Left lung (tissue), 10 donors: ENCODE measurements around the gene UBA52. TPM values are rescaled to one million over a fixed set of nuclear protein-coding genes. Genes with fewer than 3 reads are reported as not detected.
"Not testable (repeated sequence)": the region's sequence is repeated elsewhere in the genome, so short reads cannot be mapped to it uniquely, and the experiment has no call there.

Experiments used
- ATAC-seq: fragments of 200-7000 bp; cut with Tn5 transposase; one replicate; pipeline ENCODE4 v1.9.1; 2020; ENCODE audit warnings: moderate library complexity
- DNase-seq, 4 donors: peaks; one replicate each; pipeline ENCODE4 v3.0.0-alpha.2; 2013 to 2020
- H3K27ac ChIP-seq, 2 donors: fragments of 200-600 bp; sonication (generic) in 1 of 2; one replicate each; pipeline versions ENCODE4 v1.5.0 to v1.8.0; 2020 to 2021
- H3K27me3 ChIP-seq, 2 donors: fragments of 200-600 bp; sonication (generic) in 1 of 2; one replicate each; pipeline versions ENCODE4 v1.5.0 to v1.8.0; 2020 to 2021
- H3K36me3 ChIP-seq, 2 donors: fragments of 200-600 bp; sonication (generic) in 1 of 2; one replicate each; pipeline versions ENCODE4 v1.5.0 to v1.8.0; 2020 to 2021
- H3K4me1 ChIP-seq, 2 donors: fragments of 200-600 bp; one replicate each; pipeline ENCODE4 v1.8.0; 2021
- H3K4me3 ChIP-seq, 2 donors: fragments of 200-600 bp; sonication (generic) in 1 of 2; one replicate each; pipeline versions ENCODE4 v1.5.0 to v1.8.0; 2020 to 2021; ENCODE audit warnings: mild to moderate bottlenecking in 1 of 2
- H3K9me3 ChIP-seq, 2 donors: fragments of 200-600 bp; sonication (generic) in 1 of 2; one replicate each; pipeline versions ENCODE4 v1.5.0 to v1.8.0; 2020 to 2021
- CTCF ChIP-seq, 2 donors: fragments of 200-600 bp; sonication (generic) in 1 of 2; IDR thresholded peaks; one replicate each; pipeline versions ENCODE4 v1.5.0 to v1.8.0; 2021; ENCODE audit warnings: antibody characterized with exemption in 2 of 2
- intact Hi-C, 2 donors: fragments of 100-400 bp; cut with DNase I; formaldehyde crosslinking; loops; one replicate each; pipeline versions ENCODE4 v1.11.2 to v1.14.2; 2022
- polyA plus RNA-seq, 6 donors: library from polyadenylated mRNA; unstranded; fragments of 120-200 nt; gene quantifications; one replicate each; pipeline ENCODE4 v1.2.1, GENCODE V29; 2013; ENCODE audit not compliant: insufficient read length in 6 of 6
- total RNA-seq, 2 donors: library from RNA; stranded (reverse); fragmentation: NEBNext Ultra II Directional; extraction: Animal tissue kit (Norgen Biotek cat#: 25700); gene quantifications; one replicate each; pipeline ENCODE4 v1.2.1, GENCODE V29; 2021
- donor health status: DM: no; HTN: yes; CAD: no.
- donor health status: DM: no; HTN: no; CAD: no.

UBA52 gene
- total and polyA plus RNA-seq, 8 donors: 875 to 1,008 (median 931) TPM

GRCh38 chr19:18588611-18589379, 17.1 kb downstream of the UBA52 start, which contains the start of gene REX1BD:
Gene REX1BD (plus strand): TSS chr19:18588798. CDS start chr19:18588802, 4 bp downstream.
- peaks cover 0 to 4% of the 10 kb centered on the region in 2 donors for H3K27me3 ChIP-seq
- H3K4me1 ChIP-seq: peaks cover 9 to 29% of the 10 kb centered on the region in 2 donors
- intact Hi-C loops: no loop called here
- H3K9me3 ChIP-seq: no peaks in the 10 kb centered on the region
- peaks cover 0 to 10% of the 10 kb centered on the region in 2 donors for H3K36me3 ChIP-seq
- TF ChIP-seq CTCF (IDR thresholded peaks at IDR 0.05): peak; percentile 95 to 97
- peak within 1 kb of the TSS; percentile 77 to 79 for H3K4me3 ChIP-seq
- DNase-seq: peak; percentile 90 to 97 (median 92)
- peak; percentile 92 for ATAC-seq
- H3K27ac ChIP-seq: peak within 1 kb of the TSS; percentile 88 to 97

- H3K4me3 ChIP-seq: peak overlapping the region; percentile 77 to 79
- H3K4me1 ChIP-seq: peaks cover 11 to 37% of the 10 kb centered on the region in 2 donors
- intact Hi-C loops: loop anchor here in 1 of 2 donors (10.0 kb wide), 1 partner anchor 85 kb away; no protein-coding TSS in a partner anchor
- peak overlapping the region; percentile 88 to 97 for H3K27ac ChIP-seq
- ATAC-seq (peak; percentile 78), DNase-seq (peak; percentile 60 to 92 (median 66))
- no peaks in the 10 kb centered on the region for H3K9me3 ChIP-seq
- peaks cover 0 to 12% of the 10 kb centered on the region in 2 donors for H3K27me3 ChIP-seq
- peaks cover 0 to 10% of the 10 kb centered on the region in 2 donors for H3K36me3 ChIP-seq
- TF ChIP-seq CTCF (IDR thresholded peaks at IDR 0.05): peak in 1 of 2 donors; percentile 20
These were observed 18.0 kb downstream of the UBA52 start for GRCh38 chr19:18589380-18590272.

- intact Hi-C loops: loop anchor here in 1 of 2 donors (10.0 kb wide), 1 partner anchor 84 kb away; no protein-coding TSS in a partner anchor
- Histone ChIP-seq H3K4me1 (peaks cover 16 to 45% of the 10 kb centered on the region in 2 donors), H3K36me3 (peaks cover 0 to 10% of the 10 kb centered on the region in 2 donors), H3K9me3 (no peaks in the 10 kb centered on the region), H3K27ac (no peak overlapping the region), H3K27me3 (peaks cover 0 to 22% of the 10 kb centered on the region in 2 donors), H3K4me3 (peak overlapping the region in 1 of 2 donors; percentile 77)
- no peak for TF ChIP-seq CTCF (IDR thresholded peaks at IDR 0.05)
- DNase-seq (peak in 2 of 4 donors; percentile 10 to 75), ATAC-seq (no peak)
These were observed 18.9 kb downstream of the UBA52 start for GRCh38 chr19:18590273-18591272.

- no peak for ATAC-seq
- DNase-seq: no peak
These were observed 20.2 kb downstream of the UBA52 start for GRCh38 chr19:18591735-18592385.

GRCh38 chr19:18592732-18593131, 21.1 kb downstream of the UBA52 start:
- H3K4me3 ChIP-seq, H3K27ac ChIP-seq, H3K9me3 ChIP-seq, ATAC-seq, DNase-seq: not testable (repeated sequence)
- Histone ChIP-seq H3K36me3 (peaks cover 0 to 10% of the 10 kb centered on the region in 2 donors), H3K4me1 (peaks cover 16 to 45% of the 10 kb centered on the region in 2 donors), H3K27me3 (peaks cover 0 to 42% of the 10 kb centered on the region in 2 donors)
- intact Hi-C loops: loop anchor here in 1 of 2 donors (10.0 kb wide), 1 partner anchor 82 kb away; no protein-coding TSS in a partner anchor

More at GRCh38 chr19:18591735-18592385, 20.2 kb downstream of the UBA52 start:
- peaks cover 0 to 10% of the 10 kb centered on the region in 2 donors for H3K36me3 ChIP-seq
- peaks cover 16 to 45% of the 10 kb centered on the region in 2 donors for H3K4me1 ChIP-seq
- no peaks in the 10 kb centered on the region for H3K9me3 ChIP-seq
- no peak for TF ChIP-seq CTCF (IDR thresholded peaks at IDR 0.05)
- no peak overlapping the region for H3K4me3 ChIP-seq
- no peak overlapping the region for H3K27ac ChIP-seq
- H3K27me3 ChIP-seq: peaks cover 0 to 34% of the 10 kb centered on the region in 2 donors
- intact Hi-C loops: loop anchor here in 1 of 2 donors (10.0 kb wide), 1 partner anchor 83 kb away; no protein-coding TSS in a partner anchor
